GM19099 (cell line): ENCODE results near the gene CSNK1G1.
A peak's percentile ranks its signal among the peaks of the same experiment; 100 is the strongest.

Experiments
- POLR2A ChIP-seq: IDR thresholded peaks from 3 replicates; pipeline ENCODE4 v1.6.1; 2011; ENCODE audit warnings: low read depth; ENCODE audit not compliant: insufficient read length; ENCODE audit errors: extremely low read depth

CSNK1G1 gene

DNA sequence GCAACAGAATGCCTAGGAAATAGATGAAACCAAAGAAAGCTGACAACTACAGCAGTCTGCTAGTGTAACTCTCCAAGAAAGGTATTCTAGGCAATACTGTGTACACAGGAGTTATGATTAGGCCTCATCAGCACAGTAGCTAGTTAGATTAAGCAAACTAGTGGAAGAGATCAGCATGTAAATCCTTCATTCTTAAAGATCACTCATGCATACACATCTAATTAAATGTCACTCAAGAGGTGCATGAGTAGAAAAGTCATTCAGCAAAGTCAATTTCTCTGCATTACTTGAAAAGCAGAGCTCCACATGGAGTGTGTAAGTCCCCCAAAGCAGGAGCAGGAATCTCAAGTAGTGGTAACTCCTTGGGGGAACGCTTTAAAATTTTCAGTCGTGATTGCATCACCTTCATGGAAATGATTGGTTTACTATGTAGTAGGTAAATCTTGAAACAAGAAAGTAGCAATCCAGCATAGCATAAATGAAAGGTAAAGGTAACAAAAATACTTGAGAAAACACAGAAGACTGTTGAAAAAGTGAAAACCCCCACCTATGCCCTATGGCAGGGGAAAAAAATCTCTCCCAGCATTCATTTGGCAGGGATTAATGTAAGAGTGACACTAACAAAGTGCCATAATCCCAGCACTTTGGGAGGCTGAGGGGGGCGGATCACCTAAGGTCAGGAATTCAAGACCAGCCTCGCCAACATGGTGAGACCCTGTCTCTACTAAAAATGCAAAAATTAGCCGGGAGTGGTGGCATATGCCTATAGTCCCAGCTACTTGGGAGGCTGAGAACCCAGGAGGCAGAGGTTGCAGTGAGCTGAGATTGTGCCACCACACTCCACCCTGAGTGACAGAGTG is 163.8 kb downstream of the CSNK1G1 start:
- TF ChIP-seq POLR2A: no peak

DNA sequence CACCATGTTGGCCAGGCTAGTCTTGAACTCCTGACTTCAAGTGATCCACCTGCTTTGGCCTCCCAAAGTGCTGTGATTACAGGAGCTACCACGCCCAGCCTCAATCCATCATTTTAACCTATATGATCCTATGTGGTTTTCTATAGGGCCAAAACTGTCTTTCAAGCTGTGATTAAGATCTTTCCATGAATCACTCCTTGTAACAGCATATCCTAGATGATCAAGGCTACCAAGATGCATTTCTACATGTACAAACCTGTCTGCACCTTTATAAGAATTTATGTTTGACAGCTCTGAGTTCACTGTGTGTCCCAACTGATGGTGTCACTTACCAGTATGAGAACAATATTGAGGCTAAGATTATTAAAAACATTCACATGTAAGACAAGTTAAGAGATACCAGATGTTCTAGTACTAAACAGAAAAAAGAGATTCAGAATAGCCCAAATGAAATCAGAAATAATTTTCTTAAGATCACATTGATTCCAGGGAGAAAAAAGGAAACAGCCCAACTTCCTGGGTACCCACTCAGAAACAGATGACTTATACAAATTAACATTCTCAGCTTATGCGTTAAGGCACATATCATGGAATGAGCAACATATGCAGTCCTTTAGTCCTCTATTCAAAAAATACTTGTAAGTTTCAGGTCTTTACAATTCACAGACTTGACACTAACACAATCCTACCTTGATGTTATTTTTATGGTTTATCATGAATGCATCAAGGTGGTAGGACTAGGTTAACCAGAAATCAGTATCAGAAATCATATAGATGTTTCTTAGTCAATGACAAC is 168.4 kb downstream of the CSNK1G1 start:
- TF ChIP-seq POLR2A: no peak

- TF ChIP-seq POLR2A: no peak
These were observed 170.6 kb downstream of the CSNK1G1 start for GRCh38 chr15:64185146-64185911.

GRCh38 chr15:64182859-64183370 is 173.1 kb downstream of the CSNK1G1 start:
- TF ChIP-seq POLR2A: no peak

DNA sequence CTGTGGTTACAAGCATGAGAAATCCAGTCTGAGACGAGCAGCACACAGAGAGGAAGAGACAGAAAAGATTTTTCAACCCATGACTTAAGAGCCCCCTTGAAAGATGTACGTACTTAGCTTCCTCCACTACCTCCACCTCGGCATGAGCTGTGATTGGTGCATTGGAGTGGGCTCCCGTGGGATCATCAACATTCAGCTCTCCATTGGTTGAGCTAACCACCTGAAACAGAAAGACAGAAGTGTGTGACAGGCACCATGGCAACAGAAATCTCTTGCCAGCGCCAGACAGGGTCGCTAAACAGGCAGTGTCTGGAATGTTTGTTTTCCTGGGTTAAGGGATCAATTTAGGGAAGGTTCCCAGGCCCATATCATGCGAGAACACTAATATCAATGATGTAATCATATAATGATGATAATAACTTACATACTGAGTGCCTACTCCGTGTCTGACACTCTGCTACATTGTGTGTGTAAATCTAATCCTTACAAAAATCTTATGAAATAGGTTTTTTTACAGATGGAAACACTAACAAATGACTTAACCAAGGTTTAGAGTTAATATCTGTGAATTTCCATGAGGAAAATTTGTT is 175.6 kb downstream of the CSNK1G1 start:
- no peak for TF ChIP-seq POLR2A

DNA sequence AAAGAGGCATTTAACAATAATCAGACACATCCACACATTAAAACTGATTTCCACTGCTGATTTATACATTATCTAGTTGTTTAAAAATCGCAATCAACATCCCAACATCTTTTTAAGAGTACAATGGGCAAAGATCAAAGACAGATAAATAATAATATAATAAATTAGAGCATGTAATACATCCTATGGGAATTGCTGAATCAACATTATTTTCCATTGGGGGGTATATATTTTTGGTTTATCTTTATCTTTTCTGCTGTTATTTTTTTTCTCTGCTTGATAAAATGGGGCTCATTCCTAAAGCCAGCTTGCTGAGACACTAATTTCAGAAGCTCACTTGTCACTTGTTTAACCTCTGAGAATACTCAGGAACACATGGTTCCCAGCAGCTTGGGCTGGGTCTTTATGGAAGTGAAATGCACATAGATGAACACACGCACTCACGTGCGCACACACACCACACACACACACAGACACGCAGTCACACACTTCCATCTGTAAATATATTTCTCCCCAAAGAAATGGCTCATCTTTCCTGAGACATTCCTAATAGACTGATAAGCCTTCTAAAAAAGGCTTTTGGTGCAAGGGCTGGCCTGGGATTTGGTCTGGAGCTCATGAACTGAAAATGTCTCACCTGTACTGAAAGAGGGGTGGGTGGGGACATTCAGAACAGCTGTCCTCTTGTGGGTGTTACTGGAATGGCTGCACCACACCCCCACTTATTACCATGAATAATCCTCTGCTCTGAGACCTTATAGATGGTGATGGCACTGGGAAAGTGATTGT is 189.7 kb downstream of the CSNK1G1 start:
- no peak for TF ChIP-seq POLR2A

GRCh38 chr15:64164436-64164835 is 191.5 kb downstream of the CSNK1G1 start:
- TF ChIP-seq POLR2A: no peak

DNA sequence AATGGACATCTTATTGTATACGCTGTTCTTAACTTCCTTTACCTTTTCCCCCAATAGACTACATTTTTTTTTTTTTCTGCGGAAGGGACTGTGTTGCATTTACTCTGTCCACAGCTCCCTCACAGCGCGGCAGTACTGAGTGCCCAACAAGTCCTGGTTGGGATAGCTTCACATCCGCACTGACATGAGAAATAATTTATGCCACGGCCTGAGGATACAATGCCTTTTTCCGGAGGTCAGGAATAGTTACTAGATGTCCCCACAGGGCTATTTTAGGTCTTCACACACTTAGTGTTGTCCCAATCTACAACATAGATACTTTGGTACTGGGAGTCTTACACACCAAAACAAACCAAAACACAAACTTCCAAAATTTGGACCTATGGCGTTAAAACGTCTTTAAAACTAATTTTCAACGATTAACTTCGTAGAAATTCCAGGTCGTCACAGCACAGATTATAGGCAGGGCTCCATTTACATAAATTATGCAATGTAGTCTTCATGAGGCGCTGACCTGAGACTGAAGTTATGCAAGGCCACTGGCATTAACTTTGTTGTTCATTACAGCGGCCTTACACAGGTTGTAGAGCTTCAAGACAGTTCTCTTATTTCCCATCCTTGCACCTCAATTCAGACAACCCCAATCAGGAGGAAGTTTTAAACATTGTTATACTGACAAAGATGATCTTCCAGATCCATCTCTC is 192.2 kb downstream of the CSNK1G1 start:
- no peak for TF ChIP-seq POLR2A

- TF ChIP-seq POLR2A: peak; percentile 97
These were observed 192.9 kb downstream of the CSNK1G1 start, which contains the start of gene PPIB for GRCh38 chr15:64162869-64163658. TSS of gene PPIB (minus strand) at chr15:64163022. CDS start at chr15:64162986, 36 bp downstream.

DNA sequence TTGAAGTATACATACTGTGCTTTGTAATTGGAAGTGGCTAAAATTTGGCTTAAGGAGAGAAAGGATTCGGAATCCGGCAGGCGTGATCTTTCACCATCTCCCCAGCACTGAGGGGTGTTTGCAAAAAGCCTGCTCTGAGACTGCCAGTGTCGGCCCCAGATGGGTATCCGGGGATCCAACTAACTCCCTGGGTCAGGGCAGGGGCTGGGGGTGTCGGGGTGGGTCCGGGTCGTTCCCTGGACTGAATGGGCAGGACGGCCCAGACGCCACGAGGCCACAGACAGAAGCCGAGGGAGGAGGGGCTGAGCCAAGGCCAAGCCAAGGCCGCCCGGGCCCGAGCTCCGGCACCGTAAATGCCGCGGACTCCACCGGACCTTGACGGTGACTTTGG is 193.5 kb downstream of the CSNK1G1 start:
- no peak for TF ChIP-seq POLR2A

- TF ChIP-seq POLR2A: peak; percentile 19
These were observed 194.1 kb downstream of the CSNK1G1 start for GRCh38 chr15:64161688-64162477.
